HG03439 (cell line): ENCODE measurements around the gene MAP3K5.
"Not testable (repeated sequence)": the region's sequence is repeated elsewhere in the genome, so short reads cannot be mapped to it uniquely, and the experiment has no call there.

Experiments
- ATAC-seq: cut with Tn5 transposase; IDR thresholded peaks from one replicate; pipeline ENCODE4 v1.9.1; 2021; ENCODE audit warnings: mild to moderate bottlenecking, moderate library complexity; ENCODE audit not compliant: unreplicated experiment

Gene MAP3K5

GRCh38 chr6:136792410-136793262 is at the start of gene MAP3K5:
TSS of gene MAP3K5 (minus strand) at chr6:136792477. CDS start at chr6:136792157, 320 bp downstream.
- ATAC-seq: peak; percentile 63

- no peak for ATAC-seq
Measured at GRCh38 chr6:136840276-136841001, 48.2 kb upstream of the MAP3K5 start.

- ATAC-seq: no peak
Measured at GRCh38 chr6:136831873-136832562, 39.7 kb upstream of the MAP3K5 start.

- ATAC-seq: no peak
Measured at GRCh38 chr6:136826216-136826615, 33.9 kb upstream of the MAP3K5 start.

GRCh38 chr6:136823128-136823660 is 30.9 kb upstream of the MAP3K5 start:
- ATAC-seq: no peak

GRCh38 chr6:136822376-136823127 is 30.3 kb upstream of the MAP3K5 start, which contains the start of gene PEX7:
TSS of gene PEX7 (plus strand) at chr6:136822592. CDS start at chr6:136822666, 74 bp downstream.
- peak; percentile 97 for ATAC-seq

GRCh38 chr6:136822046-136822375 is 29.7 kb upstream of the MAP3K5 start:
- ATAC-seq: no peak

- no peak for ATAC-seq
Measured at GRCh38 chr6:136820561-136820960, 28.3 kb upstream of the MAP3K5 start.

- no peak for ATAC-seq
Measured at GRCh38 chr6:136816656-136817055, 24.4 kb upstream of the MAP3K5 start.

- ATAC-seq: not testable (repeated sequence)
Measured at GRCh38 chr6:136815608-136816007, 23.3 kb upstream of the MAP3K5 start.

- no peak for ATAC-seq
Measured at GRCh38 chr6:136812174-136812573, 19.9 kb upstream of the MAP3K5 start.

GRCh38 chr6:136811272-136811671 is 19.0 kb upstream of the MAP3K5 start:
- ATAC-seq: no peak

GRCh38 chr6:136809091-136809860 is 17.0 kb upstream of the MAP3K5 start:
- no peak for ATAC-seq

- no peak for ATAC-seq
Measured at GRCh38 chr6:136803608-136804007, 11.3 kb upstream of the MAP3K5 start.

GRCh38 chr6:136801581-136801980 is 9.3 kb upstream of the MAP3K5 start:
- no peak for ATAC-seq

- no peak for ATAC-seq
Measured at GRCh38 chr6:136798044-136798443, 5.8 kb upstream of the MAP3K5 start.

- no peak for ATAC-seq
Measured at GRCh38 chr6:136795996-136796395, 3.7 kb upstream of the MAP3K5 start.

GRCh38 chr6:136795386-136795785 is 3.1 kb upstream of the MAP3K5 start:
- no peak for ATAC-seq

- ATAC-seq: no peak
Measured at GRCh38 chr6:136793363-136793762, 1.1 kb upstream of the MAP3K5 start.

GRCh38 chr6:136792095-136792409 is 225 bp downstream of the MAP3K5 start:
- ATAC-seq: no peak
